Peyer's patch (tissue), 4 donors: Measurements from ENCODE around the gene DCC. TPM values are rescaled to one million over a fixed set of nuclear protein-coding genes. Genes with fewer than 3 reads are reported as not detected.

ENCODE experiments used
- DNase-seq, 3 donors: peaks; one replicate each; pipeline ENCODE4 v3.0.0-alpha.2; 2017 to 2019
- H3K27ac ChIP-seq, 4 donors: fragments of 200-600 bp; sonication (generic); one replicate each; pipeline ENCODE4 v1.5.1; 2016 to 2019
- H3K27me3 ChIP-seq, 2 donors: fragments of 200-600 bp; sonication (generic); one replicate each; pipeline ENCODE4 v1.5.1; 2019
- H3K36me3 ChIP-seq, 3 donors: fragments of 200-600 bp; sonication (generic); one replicate each; pipeline ENCODE4 v1.5.1; 2016 to 2019
- H3K4me1 ChIP-seq, 4 donors: fragments of 200-600 bp; sonication (generic); one replicate each; pipeline ENCODE4 v1.5.1; 2016 to 2019
- H3K4me3 ChIP-seq, 4 donors: fragments of 200-600 bp; sonication (generic); 1 replicate in 3 of 4; 2 replicates in 1 of 4; pipeline ENCODE4 v1.5.1; 2016 to 2019; ENCODE audit warnings: mild to moderate bottlenecking in 1 of 4
- H3K9me3 ChIP-seq, 4 donors: fragments of 200-600 bp; sonication (generic); one replicate each; pipeline ENCODE4 v1.5.1; 2016 to 2019; ENCODE audit warnings: mild to moderate bottlenecking in 1 of 4
- POLR2A ChIP-seq, 2 donors: fragments of 450-650 bp; IDR thresholded peaks; one replicate each; pipeline ENCODE4 v1.5.1; 2017; ENCODE audit warnings: antibody characterized with exemption in 2 of 2, mild to moderate bottlenecking in 2 of 2, moderate library complexity in 2 of 2
- total RNA-seq, 4 donors: library from RNA; depleted of rRNA; stranded (reverse); fragments of >200 nt; gene quantifications; one replicate each; pipeline ENCODE4 v1.1.0, GENCODE V29; 2016
- TF ChIP-seq, protein P1 (sequence below), 6 experiments: fragments of 450-650 bp in 4 of 6; fragments of 200-600 bp in 2 of 6; sonication (generic) in 1 of 6; IDR thresholded peaks; one replicate each; pipeline ENCODE4 v1.5.1; 2017 to 2019; ENCODE audit warnings: antibody characterized with exemption in 6 of 6, mild to moderate bottlenecking in 3 of 6, moderate library complexity in 1 of 6

DCC gene
- total RNA-seq, 4 donors from 2014 or later, result 0.13 TPM; not detected in 3

DNA sequence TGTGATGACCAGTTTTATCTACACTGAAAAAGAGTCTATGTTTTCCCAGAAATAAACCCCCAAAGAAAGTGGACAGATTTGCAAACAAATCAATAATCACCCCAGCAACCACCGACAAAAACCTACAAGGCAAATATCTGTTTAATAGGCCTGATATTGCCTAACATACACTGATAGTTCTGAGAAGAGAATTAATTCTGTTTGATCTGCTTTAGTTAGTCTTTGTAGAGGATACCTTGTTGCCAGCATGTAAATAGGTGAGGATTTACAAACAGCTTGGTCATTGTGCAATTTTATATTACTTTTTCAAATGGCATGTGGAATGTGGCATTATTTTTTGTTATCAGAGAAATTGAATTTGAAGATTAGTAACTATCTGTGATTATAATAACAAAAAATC is 86.5 kb downstream of the DCC start:
- no peaks in the 10 kb centered on the region for H3K4me1 ChIP-seq
- no peak for DNase-seq
- H3K27ac ChIP-seq, result no peak overlapping the region
- no peaks in the 10 kb centered on the region for H3K36me3 ChIP-seq
- no peaks in the 10 kb centered on the region for H3K27me3 ChIP-seq
- H3K4me3 ChIP-seq, result no peak overlapping the region
- no peak for TF ChIP-seq POLR2A (IDR thresholded peaks at IDR 0.05)
- TF ChIP-seq, protein P1, sequence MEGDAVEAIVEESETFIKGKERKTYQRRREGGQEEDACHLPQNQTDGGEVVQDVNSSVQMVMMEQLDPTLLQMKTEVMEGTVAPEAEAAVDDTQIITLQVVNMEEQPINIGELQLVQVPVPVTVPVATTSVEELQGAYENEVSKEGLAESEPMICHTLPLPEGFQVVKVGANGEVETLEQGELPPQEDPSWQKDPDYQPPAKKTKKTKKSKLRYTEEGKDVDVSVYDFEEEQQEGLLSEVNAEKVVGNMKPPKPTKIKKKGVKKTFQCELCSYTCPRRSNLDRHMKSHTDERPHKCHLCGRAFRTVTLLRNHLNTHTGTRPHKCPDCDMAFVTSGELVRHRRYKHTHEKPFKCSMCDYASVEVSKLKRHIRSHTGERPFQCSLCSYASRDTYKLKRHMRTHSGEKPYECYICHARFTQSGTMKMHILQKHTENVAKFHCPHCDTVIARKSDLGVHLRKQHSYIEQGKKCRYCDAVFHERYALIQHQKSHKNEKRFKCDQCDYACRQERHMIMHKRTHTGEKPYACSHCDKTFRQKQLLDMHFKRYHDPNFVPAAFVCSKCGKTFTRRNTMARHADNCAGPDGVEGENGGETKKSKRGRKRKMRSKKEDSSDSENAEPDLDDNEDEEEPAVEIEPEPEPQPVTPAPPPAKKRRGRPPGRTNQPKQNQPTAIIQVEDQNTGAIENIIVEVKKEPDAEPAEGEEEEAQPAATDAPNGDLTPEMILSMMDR (IDR thresholded peaks at IDR 0.05), result no peak
- H3K9me3 ChIP-seq, result no peaks in the 10 kb centered on the region

DNA sequence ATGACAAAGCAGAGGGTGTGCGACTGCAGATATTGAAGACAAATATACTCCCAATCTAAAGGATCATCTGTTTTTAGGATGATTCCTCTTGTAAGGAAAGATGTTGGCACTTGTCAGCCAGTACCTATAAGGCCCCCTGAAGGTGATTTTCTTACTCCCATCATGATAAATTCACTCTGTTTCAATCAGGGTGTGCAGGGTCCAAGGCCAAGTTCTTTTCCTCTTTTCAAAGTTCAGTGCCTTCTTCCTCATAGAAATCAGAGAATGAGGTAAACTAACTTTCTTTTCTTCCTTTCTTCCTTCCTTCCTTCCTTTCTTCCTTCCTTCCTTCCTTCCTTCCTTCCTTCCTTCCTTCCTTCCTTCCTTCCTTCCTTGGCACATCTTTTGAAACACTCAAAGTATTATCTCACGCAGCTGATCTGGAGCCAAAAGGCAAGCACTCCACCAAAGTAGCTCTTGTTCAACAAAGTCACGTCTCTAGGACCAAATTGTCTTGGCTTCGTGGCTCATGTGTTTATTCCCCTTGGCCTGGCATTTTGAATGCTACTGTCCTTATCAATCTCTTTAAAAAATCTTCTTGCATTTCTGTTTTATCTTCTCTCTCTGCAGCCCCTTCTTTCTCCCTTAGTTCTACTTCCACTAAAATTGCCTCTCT is 87.7 kb downstream of the DCC start:
- H3K9me3 ChIP-seq, result no peaks in the 10 kb centered on the region
- H3K36me3 ChIP-seq, result no peaks in the 10 kb centered on the region
- no peaks in the 10 kb centered on the region for H3K27me3 ChIP-seq
- no peaks in the 10 kb centered on the region for H3K4me1 ChIP-seq
- TF ChIP-seq, protein P1 (IDR thresholded peaks at IDR 0.05), result no peak
- DNase-seq, result no peak
- H3K4me3 ChIP-seq, result no peak overlapping the region
- H3K27ac ChIP-seq, result no peak overlapping the region

DNA sequence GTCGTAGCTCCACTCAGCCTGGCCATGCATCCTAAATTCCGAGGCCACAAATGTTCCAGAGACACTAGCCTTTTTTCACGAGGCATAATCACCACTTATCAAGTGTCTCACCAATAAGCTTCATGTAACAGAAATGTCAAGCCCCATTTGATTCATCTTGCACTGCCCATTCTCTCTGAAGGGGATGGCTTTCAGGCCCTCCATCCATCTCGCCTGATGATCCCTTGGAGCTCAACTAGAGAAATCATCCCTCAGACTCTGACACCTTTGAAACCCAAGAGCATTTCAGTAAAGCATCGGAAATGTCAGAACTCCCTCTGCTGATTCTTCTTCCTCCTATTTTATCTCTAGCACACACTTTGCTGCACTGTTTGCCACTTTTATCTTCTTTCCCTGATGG is 91.7 kb downstream of the DCC start:
- Histone ChIP-seq H3K4me1 (no peaks in the 10 kb centered on the region), H3K9me3 (no peaks in the 10 kb centered on the region), H3K36me3 (no peaks in the 10 kb centered on the region), H3K27me3 (no peaks in the 10 kb centered on the region), H3K4me3 (no peak overlapping the region), H3K27ac (no peak overlapping the region)
- TF ChIP-seq POLR2A (IDR thresholded peaks at IDR 0.05), result no peak
- TF ChIP-seq, protein P1 (IDR thresholded peaks at IDR 0.05), result no peak
- DNase-seq, result no peak

DNA sequence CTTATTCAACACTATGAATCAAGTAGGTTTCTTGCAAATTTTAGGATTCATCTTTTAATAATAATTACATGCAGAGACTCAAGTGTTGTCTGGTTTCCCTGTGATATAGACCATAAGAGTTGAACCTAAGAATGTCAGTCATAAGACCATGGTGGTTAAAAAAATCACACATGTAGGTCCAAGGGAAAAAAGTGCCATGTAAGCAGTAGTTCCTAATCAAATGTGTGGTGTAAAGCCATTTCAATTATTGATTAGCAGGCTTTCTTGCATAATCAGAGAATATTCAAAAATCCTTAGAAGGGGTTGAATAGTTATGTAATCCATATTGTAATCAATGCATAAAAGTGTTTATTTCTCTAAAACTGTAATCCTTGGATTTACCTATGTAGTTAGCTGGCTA is 93.8 kb downstream of the DCC start:
- H3K9me3 ChIP-seq, result no peaks in the 10 kb centered on the region
- no peaks in the 10 kb centered on the region for H3K27me3 ChIP-seq
- no peak overlapping the region for H3K4me3 ChIP-seq
- TF ChIP-seq, protein P1 (IDR thresholded peaks at IDR 0.05), result no peak
- no peak for TF ChIP-seq POLR2A (IDR thresholded peaks at IDR 0.05)
- H3K27ac ChIP-seq, result no peak overlapping the region
- no peak for DNase-seq
- no peaks in the 10 kb centered on the region for H3K36me3 ChIP-seq
- H3K4me1 ChIP-seq, result no peaks in the 10 kb centered on the region

DNA sequence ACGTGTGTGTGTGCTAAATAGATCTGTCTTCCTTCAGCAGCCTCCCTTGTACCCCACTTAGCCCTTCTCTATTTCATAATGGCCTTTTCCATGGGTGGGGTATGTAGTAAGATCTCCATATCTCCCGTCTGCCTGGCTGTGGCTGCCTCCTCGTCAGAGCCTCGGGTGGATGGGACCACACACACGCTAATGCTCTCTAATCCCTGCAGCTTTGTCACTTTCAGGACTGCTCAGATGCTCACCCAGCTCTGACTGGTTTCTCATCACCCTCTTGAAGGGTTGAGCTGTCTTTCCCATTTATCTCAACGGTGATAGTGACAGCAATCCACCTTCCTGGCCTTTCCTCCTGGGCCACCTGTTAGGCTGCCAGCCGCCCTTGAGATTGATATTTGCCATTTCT is 95.3 kb downstream of the DCC start:
- TF ChIP-seq POLR2A (IDR thresholded peaks at IDR 0.05), result no peak
- TF ChIP-seq, protein P1 (IDR thresholded peaks at IDR 0.05), result no peak
- Histone ChIP-seq H3K27me3 (no peaks in the 10 kb centered on the region), H3K9me3 (no peaks in the 10 kb centered on the region), H3K36me3 (no peaks in the 10 kb centered on the region), H3K27ac (no peak overlapping the region), H3K4me1 (no peaks in the 10 kb centered on the region), H3K4me3 (no peak overlapping the region)
- no peak for DNase-seq

DNA sequence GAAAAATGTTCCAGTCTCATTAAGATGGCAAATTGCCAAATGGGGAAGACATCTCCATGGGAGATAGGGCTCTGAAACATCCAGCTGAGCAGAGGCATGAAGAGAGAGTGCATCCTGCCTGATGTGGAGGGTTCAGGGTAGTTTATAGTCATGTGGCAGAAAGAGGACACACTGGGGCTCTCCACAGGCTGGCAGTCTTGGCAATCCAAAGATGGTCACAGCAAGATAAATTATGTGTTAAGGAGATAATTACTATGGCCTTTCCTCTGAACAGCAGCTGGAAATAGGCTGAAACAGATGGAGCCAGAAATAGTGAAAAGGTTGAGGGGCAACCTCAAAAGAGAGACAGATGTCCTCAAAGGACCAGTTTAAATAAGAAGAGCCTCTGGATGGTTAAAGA is 97.2 kb downstream of the DCC start:
- Histone ChIP-seq H3K36me3 (no peaks in the 10 kb centered on the region), H3K4me3 (no peak overlapping the region), H3K27me3 (no peaks in the 10 kb centered on the region), H3K9me3 (no peaks in the 10 kb centered on the region), H3K4me1 (no peaks in the 10 kb centered on the region), H3K27ac (no peak overlapping the region)
- TF ChIP-seq, protein P1 (IDR thresholded peaks at IDR 0.05), result no peak
- TF ChIP-seq POLR2A (IDR thresholded peaks at IDR 0.05), result no peak
- DNase-seq, result no peak
